Tongue (tissue), 1 donor: ENCODE data around the gene HORMAD2. TPM values are rescaled to one million over a fixed set of nuclear protein-coding genes. Genes with fewer than 3 reads are reported as not detected.

Source experiments
- total RNA-seq: library from RNA; depleted of rRNA; stranded (reverse); fragments of >200 nt; gene quantifications from one replicate; pipeline ENCODE4 v1.2.3, GENCODE V29; 2014

Gene HORMAD2
- total RNA-seq, 1 donor from 2014 or later: not detected

Other genes starting within 250 kb of the HORMAD2 start
- gene ASCC2, start 242.2 kb upstream of the HORMAD2 start, total RNA-seq: 24.8 TPM
- 68.2 TPM for gene MTMR3, start 197.3 kb upstream of the HORMAD2 start, total RNA-seq
- gene LIF, start 166.3 kb downstream of the HORMAD2 start, total RNA-seq: 0.51 TPM
- gene OSM, start 186.4 kb downstream of the HORMAD2 start, total RNA-seq: not detected
- 3.4 TPM for gene CASTOR1, start 209.0 kb downstream of the HORMAD2 start, total RNA-seq
- 11.0 TPM for gene TBC1D10A, start 246.5 kb downstream of the HORMAD2 start, total RNA-seq